LNCaP clone FGC (cell line): ENCODE measurements around the gene ACP7.

ENCODE experiments used
- DNase-seq: peaks from one replicate; pipeline ENCODE4 v3.0.0-alpha.2; 2011; ENCODE audit warnings: low read depth
- H3K4me3 ChIP-seq: 2 replicates; pipeline ENCODE4 v1.5.1; 2011; ENCODE audit warnings: mild to moderate bottlenecking, low read depth, low read length, control low read depth
- TF ChIP-seq, protein P1 (sequence below): IDR thresholded peaks from 2 replicates; pipeline ENCODE4 v1.5.1; 2012; ENCODE audit warnings: mild to moderate bottlenecking; ENCODE audit not compliant: control insufficient read depth, insufficient read depth; ENCODE audit errors: extremely low read depth

ACP7 gene

GRCh38 chr19:39131255-39131755, 47.1 kb downstream of the ACP7 start:
- no peak for DNase-seq
- TF ChIP-seq, protein P1, sequence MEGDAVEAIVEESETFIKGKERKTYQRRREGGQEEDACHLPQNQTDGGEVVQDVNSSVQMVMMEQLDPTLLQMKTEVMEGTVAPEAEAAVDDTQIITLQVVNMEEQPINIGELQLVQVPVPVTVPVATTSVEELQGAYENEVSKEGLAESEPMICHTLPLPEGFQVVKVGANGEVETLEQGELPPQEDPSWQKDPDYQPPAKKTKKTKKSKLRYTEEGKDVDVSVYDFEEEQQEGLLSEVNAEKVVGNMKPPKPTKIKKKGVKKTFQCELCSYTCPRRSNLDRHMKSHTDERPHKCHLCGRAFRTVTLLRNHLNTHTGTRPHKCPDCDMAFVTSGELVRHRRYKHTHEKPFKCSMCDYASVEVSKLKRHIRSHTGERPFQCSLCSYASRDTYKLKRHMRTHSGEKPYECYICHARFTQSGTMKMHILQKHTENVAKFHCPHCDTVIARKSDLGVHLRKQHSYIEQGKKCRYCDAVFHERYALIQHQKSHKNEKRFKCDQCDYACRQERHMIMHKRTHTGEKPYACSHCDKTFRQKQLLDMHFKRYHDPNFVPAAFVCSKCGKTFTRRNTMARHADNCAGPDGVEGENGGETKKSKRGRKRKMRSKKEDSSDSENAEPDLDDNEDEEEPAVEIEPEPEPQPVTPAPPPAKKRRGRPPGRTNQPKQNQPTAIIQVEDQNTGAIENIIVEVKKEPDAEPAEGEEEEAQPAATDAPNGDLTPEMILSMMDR = no peak
- H3K4me3 ChIP-seq = peak overlapping the region; percentile 26; the same call in 1 of the 2 replicates

GRCh38 chr19:39132344-39132969, 48.3 kb downstream of the ACP7 start:
- no peak overlapping the region for H3K4me3 ChIP-seq
- TF ChIP-seq, protein P1 = no peak
- no peak for DNase-seq

DNA sequence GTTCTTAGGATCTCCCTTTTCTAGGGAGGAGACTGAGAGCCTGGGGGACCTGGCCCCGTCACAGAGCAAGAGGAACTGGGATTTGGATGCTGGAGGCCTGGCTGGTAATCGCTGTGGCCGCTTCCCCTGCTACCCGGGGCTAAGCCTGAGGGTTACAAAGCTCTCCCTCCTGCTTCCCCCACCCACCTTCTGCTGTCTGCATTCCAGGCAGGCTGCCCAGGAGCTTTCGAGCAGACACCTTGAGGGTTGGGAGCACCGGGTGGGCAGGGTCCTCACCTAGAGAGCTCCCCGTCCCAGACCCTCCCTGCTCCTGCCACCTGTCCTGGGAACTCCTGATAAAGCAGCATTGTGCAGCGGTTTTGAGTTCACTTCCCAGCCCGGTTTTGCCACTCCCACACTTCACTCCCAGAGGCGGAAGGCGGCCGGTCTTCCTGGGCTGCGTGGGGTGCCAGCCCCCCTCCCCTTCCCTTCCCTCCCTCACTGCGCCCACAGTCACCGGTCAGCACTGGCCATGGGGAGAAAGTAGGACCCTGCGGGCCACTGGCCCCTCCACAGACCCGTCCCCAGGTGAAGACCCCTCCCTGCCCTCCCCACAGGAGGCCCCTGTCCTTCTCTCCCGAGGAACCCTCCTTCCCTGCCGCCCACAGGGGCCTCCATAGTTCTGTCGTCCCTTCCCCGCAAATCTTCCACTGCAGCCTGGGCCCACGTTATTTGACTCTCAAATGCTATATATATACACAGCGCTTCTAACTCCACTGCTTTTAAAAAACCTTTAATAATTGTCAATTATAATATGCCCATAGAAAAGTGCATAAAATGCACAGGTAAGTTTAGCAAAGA, 49.5 kb downstream of the ACP7 start:
- no peak overlapping the region for H3K4me3 ChIP-seq
- TF ChIP-seq, protein P1 = no peak
- DNase-seq = no peak

- DNase-seq = no peak
- no peak overlapping the region for H3K4me3 ChIP-seq
- TF ChIP-seq, protein P1 = no peak
Observed at GRCh38 chr19:39135701-39136100, 51.5 kb downstream of the ACP7 start.

DNA sequence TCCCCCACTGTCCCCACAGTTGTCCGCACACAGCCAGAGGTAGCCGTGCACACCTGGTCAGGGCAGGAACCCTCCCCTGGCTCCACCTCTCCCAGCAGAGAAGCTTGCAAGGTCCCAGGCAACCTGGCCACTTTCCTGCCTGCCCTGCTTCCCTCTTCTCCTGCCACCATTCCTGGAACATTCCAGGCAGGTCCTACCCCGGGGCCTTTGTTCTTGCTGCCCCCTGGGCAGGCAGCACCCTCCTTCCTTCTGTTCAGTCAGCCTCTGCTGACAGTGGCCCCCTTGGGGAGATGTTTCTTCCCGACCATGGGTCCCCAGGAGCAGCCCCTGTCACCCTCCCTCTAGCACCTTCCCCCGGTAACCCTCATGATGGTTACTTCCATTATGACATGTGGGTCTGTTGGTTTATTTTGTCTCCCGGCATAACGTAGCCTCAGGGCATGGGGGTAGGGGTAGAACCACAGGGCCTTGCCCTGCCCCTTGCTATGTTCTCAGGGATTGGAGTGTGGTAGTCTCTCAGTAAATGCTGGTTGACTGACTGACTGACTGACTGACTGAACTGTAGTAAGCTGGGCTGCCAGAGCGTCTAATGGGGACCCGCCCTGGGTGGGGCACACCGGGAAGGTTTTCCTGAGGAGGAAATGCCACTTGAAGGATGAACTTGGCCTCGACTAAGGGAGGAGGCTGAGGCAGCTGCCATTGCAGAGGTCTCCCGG, 52.2 kb downstream of the ACP7 start:
- DNase-seq = no peak
- H3K4me3 ChIP-seq = no peak overlapping the region
- TF ChIP-seq, protein P1 = no peak

DNA sequence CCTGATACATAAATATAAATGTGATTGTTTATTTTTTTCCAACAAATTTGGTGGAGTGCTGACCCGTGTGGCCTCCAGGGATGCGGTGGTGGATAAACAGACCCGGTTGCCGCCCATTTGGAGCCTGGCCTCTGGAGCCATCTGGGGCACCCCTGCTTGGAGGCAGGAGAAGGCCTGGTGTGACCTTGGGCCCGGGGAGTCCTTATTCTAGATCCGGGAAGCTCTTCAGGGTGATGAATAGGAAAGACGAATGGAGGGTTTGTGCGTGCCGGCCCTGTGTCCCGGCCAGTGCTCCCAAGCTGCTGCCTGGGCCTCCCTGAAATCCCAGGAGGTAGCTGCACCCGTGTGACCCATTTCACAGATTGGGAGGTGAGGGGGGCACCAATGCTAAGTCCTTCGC, 53.0 kb downstream of the ACP7 start:
- no peak for DNase-seq
- TF ChIP-seq, protein P1 = no peak
- no peak overlapping the region for H3K4me3 ChIP-seq
